ENCODE results near the gene MIER2.

The MIER2 gene

DNA sequence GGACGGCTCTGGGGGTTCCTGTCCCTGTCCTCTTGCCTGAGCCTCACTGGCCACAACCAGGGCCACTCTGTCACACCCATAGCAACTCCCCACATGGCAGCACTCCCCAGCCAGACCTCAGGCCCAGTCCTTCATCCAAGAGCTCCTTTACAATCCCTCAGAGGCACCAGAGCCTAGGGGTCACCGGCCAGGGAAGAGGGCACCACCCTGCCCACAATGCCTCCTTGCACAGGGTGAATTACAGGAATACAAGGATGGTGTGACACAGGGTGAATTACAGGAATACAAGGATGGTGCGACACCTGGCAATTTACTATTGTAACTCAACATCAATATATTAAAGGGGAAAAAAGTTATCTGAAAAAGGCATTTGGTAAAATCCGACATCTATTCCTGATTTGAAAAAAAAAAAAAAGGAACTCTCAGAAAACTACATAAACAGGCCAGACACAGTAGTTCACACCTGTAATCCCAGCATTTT, 16.5 kb downstream of the MIER2 start:
- DNase-seq: no peak

DNA sequence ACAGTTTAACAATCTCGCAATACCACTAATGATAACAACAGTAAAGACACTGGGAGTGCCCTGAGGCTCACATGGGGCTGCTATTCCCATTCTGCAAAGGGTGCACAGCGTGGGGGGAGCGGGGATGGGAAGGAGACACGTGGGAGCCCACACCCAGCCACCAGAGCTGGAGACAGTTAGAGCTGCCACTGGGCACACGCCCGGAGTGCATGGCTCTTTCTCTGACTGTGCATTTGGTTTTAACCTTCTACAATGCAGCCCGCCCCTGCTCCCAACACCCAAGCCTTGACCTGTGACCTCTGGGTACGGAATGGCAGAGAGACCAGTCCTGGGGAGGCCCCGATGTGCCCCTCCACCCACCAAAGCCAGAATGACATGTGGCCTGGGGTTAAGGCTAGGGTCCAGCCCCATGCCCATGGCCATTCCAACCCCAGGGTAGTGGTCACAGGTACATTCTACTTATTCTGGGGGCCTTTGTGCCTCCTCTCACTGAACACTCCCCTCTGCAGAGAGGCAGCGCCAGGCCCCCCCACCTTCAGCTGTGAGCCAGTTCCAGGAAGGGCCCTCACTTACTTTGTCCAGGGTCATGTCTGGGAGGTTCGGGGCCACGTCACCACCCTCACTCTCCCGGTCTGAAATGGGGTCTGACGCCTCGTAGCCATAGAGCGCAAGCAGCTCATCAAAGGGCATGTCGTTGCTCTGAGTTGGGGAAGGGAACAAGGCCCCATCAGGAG, 17.1 kb downstream of the MIER2 start:
- DNase-seq: no peak

DNA sequence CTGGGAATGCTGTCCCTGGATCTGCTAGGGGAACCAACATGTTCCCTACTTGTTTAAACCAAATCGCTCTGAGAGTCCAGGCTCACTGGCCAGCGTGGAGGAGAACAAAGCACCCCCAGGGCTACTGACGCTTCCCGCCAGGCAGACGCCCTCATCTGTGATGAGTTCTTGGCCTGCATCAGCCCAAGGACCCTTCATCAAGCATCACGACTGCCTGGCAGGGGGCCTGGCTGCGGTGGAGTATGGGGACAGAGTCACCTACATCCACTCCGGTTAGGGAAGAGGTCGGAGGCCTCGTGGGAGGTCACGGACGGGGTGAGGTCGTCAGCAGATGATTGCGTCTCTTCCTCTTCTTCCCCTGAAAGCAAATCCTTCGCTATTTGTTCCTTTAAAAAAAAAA, 17.7 kb downstream of the MIER2 start:
- no peak for DNase-seq

DNA sequence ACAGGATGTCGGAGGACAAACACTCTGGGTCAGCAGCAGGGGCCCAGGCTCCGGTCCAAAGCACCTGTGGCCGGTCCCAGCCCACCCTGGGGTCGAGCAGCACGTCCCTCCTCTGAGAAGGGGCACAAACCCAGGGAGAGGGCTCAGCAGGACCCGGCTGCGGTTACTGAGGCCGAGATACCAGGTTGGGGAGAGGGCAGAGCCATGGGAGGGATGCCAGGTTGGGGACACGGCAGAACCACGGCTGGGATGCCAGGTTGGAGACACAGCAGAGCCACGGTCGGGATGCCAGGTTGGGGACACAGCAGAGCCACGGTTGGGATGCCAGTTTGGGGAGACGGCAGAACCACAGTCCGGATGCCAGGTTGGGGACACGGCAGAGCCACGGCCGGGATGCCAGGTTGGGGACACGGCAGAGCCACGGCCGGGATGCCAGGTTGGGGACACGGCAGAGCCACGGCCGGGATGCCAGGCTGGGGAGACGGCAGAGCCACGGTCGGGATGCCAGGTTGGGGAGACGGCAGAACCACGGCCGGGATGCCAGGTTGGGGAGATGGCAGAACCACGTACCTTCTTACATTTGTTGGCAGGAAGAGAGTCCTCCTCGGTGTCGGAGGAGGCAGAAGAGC, 18.5 kb downstream of the MIER2 start:
- DNase-seq: no peak

DNA sequence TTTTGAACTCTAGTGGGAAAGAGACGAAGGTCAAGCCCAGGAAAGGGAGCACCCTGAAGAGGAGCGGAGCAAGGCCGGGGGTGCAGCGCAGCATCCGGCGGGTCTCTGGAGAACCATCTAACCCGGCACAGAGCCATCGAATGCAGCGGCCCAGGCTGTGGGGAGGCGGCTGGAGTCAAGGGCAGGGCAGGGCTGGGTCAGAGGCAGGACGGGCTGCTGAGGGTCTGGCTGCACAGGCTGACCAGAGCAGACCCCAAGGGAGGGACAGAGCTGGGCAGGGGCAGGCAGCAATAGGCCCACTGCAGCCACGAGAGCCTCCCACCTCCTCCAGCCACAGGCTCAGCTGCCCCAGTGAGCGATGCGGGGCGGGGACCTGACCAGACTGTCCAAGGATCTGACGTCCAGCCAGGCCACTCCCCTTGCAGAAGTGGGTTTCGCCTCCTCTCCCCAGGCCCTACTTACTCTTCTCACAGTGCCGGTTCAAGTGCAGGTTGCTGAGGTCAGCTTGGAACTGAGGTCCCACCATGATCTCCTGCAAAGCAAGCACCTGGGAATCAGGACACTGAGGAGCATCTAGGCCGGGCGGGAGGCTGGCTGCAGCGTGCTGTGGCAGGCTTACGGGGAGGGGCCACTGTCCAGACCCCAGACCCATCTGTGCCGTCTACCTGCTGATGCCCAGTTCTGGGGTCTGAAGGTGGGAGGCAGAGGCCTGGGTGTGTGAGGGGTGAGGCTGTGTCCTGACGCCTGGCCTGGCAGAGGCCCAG, 19.2 kb downstream of the MIER2 start:
- no peak for DNase-seq

DNA sequence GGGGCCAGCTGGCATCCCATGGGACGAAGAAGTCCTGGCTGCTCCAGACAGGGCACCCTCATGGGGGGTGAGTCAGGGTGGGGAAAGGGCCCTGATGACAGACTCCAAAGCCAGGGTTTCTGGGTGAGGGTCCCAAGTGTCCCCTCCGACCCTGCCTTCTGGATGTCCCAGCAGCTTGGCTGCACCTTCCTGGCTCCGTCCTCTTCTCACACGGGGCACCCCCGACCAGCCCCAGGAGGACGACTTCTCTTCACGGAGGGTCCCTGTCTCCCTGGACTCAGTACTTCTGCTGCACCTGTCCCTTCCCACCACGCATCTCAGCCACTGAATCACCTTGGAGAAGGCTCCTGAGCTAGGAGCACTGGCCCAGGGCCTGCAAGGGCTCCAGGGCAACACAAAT, 19.9 kb downstream of the MIER2 start:
- no peak for DNase-seq

DNA sequence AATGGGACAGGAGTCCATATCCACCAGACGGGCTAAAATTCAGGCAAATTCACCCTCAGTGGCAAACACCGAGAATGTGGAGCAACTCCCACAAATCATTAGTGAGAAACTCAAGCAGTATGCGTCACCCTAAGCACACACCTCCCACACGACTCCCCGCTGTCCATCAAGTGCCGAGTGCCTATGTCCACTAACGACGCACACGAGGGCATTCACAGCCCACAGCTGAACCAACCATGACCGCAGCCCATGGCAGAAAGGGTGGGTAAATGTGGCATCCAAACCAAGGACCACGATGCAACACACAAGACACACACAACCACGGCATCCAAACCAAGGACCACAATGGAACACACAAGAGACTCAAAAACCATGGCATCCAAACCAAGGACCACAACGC, 22.0 kb downstream of the MIER2 start:
- no peak for DNase-seq

DNA sequence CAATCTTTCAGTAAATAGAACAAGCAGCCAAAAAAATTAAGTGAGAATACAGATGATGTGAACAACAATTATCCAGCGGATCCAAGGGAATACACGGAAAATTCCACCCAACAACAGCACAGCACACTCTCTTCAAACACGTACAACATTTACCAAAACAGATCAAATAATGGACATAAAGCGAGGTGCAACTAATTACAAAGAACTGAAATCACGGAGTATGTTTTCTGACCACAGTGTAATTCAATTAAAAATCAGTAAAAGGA, 26.2 kb downstream of the MIER2 start:
- no peak for DNase-seq

DNA sequence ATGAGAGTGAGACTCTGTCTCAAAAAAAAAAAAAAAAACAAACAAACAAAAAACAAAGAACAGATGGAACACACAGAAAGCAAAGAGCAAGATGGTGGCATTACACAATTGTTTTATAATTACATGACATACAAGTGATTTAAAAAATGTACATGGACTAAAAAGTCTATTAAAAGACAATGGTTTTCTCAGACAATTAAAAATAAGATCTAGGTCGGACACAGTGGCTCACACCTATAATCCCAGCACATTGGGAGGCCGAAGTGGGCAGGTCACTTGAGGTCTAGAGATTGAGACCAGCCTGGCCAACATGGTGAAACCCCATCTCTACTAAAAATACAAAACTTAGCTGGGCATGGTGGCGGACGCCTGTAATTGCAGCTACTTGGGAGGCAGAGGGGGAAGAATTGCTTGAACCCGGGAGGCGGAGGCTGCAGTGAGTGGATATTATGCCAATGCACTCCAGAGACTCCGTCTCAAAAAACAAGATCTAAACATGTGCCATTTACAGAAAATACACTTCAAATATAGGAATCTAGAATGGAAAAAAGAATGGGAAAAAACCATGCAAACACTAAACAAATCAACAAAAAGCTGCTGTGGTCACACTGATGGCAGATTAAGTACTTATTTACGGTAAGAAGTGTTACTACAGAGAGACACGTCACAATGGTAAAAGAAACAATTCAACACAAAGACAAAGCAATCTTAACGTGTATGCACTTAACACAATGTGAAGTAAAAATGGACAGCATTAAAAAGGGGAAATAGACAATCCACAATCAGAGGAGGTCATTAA, 26.7 kb downstream of the MIER2 start:
- no peak for DNase-seq

DNA sequence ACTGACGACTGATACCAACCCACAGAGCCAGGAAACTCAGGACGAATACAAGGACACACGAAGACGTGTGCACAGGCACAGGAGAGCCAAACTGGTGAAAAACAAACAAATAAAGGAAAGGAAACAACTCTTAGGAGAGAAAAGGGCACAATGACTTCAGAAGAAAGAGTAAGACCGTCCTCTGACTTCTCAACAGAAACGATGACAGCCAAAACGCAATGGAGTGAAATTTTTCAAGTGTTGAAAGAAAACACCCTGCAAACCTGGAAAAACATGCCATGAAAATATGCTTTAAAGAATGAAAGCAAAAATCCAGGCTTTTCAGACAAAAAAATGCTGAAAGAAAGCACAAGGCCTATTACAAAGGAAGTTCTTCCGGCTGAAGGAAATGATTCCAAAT, 28.8 kb downstream of the MIER2 start:
- no peak for DNase-seq

DNA sequence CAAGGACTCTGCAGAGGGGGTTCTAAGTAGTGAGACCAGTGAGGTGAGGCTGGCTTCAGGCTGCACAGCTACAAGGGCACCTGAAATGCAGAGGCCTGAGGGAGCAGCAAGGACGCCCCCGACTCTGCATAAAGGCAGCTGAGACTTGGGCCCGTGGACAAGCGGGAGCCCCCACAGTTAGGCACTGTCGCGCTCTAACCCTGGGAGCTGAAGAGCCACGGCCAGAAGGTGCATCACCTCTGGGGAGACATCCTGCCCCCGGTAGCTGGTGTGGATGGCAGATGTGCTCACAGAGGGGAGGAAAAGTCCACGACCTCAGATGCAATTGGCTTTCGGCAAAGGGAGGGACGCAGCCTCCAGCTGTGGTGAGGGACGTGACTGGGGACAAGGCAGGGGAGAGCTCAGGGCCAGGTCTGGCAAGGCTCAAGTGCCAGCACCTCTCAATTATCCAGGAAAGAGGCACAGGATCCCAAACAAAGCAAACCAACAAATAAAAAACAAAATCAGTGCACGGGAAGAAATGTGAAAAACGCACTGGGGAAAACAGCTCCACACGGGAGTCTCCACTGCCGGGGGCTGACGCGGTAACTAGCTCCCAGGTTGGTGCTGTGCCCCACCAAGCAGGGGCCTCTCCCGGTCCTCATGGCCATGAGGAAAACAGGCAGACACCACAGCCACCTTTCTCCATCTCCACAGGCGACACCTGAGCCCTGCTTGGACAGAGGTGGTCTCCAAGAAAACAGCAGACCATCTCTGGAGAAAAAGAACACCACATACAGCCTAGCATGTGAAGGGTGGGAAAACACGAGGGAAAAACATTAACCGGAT, 30.4 kb downstream of the MIER2 start:
- DNase-seq: no peak

DNA sequence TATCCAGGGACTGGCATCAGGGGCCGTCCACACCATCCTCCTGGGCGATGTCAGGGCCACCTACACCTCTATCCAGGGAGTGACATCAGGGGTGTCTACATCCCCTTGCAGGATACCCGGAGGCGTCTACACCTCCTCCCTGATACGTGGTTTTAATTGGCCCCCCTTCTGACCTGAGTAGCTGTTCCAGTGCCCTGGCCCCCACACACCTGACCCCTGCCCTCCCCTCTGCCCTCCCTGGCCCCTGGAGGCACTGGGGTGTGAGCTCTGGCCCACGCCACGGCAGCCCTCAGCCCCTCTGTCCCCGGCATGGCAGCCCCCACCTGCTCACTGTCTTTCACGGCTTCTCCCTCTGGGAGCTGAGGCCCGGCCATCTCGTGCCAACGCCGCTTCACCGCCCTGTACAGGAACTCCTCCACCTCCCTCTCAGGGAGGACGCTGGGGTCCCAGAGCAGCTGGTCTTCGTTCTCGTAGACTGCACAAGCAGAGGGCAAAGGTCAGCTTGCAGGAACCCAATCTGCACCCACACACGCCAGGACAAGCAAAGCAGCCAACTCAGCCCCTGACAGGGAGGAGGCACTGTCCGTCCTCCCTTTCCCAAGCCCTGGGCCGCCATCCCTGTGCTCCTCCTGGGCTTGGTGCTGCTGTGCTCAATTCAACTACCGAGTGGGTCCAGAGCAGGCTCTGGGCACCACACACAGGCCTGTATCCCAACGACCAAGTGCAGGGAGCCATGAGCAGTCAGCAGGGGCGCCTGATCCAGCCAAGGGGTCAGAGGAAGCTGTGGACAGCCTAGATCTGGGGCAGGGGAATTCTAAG, 31.2 kb downstream of the MIER2 start:
- DNase-seq: no peak

DNA sequence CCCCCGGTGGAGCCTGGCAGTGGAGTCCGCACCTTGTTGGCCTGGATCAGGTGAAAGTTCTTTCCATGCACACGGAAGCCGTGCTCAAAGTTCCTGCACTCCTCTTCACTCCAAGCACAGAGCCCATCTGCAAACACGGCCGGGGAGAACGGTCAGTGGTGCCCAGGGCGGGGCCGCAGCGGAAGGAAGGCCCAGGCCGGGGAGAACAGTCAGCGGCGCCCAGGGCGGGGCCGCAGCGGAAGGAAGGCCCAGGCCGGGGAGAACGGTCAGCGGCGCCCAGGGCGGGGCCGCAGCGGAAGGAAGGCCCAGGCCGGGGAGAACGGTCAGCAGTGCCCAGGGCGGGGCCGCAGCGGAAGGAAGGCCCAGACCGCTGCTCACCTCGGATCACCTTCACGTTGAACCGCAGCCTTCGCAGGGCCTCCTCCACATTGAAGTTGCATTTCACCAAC, 32.8 kb downstream of the MIER2 start:
- no peak for DNase-seq

DNA sequence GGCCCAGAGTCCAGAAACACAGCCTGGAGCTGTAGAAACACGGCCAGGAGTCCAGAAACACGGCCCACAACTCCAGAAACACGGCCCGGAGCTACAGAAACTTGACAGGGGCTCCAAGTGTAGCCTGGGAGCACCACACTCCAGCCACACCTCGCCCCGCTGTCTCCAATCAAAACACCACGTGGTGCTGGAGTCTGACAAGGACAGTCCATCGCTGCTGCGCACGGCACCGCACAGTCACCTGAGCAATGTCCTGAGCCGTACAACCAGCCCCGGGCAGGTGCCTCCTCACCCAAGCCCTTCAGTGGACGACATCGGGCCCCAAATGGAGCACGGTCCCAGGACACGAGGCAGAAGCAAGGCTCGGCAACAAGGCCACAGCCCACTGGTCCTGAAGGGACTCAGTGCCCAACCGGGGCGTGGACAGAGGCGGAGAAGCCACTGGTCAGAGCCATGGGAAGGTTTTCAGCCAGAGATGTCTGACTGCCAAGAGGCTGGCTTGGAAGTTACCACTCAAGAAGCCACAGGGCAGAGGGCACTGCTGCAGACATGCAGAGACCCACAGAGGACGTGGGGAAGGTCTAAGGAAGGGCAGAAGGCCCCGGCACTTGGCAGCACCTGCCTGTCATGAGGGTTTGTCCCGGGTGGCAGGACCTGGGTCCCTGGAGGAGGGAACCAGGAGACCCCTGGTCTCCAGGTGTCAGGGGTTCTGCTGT, 33.7 kb downstream of the MIER2 start:
- DNase-seq: no peak

DNA sequence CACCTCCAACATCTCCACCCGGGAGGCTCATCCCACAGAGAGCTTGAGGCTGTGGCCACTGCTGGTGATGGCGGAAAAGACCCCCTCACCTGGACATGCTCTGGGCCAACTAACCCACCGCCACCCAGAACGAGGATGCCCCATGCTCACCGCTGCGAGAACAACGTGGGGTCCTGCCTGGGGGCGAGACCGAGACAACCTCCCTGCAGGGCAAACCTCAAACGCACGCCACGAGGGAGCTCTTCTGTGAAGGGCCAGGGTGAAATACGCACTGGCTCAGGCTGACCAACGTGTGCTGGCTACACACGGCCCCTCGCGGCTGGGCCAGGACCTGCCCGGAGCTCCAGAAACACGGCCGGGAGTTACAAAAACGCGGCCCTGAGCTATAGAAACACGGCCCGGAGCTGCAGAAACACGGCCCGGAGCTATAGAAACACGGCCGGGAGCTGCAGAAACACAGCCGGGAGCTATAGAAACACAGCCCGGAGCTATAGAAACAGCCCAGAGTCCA, 34.4 kb downstream of the MIER2 start:
- no peak for DNase-seq

DNA sequence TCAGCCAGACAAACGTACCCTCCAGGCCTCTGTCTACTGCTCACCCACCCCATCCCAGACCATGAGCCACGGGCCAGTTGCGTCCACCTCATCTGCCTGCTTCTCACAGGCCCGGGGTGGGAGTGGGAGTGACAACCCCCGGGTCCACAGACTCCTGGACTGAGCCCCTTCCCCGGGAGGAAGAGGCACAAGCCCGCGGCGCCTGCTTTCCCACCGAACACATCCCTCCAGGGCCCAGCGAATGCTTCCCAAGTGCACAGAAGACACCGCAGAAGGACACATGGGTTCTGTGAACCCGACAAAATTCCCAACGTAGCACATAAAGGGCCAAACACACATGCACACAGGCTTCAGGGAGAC, 35.4 kb downstream of the MIER2 start:
- DNase-seq: no peak

DNA sequence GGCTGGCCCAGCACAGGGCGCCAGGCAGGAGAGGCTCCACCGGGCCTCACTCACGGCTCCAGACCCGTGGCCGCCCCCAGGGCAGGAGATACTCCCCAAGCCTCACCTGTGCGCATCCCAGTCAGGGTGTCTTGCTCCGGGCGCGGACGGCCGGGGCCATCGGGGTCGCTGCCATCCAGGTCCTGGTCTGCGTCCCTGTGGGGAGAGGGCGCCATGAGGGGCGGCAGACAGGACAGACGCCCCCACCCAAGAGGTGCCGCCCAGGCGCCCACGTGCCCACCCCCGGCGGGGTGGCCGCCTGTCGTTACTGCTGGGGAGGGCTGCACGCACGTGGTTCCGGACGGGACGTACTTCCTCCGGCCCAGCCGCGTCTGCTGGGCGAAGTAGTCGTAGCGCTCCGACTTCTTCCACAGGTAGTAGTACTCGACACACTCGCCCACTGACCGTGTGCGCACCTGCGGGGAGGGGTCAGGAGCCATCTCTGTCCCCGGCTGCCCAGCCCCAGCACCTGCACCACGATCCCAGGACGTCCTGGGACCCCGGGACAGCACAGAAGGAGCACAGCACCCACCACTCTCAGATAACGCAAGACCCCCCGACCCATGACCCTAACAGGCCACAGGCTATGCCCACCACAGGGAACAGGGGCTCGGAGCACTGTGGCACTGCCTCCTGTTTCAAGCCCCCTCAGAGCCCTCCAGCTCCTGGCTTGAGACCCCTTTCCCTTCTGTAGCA, 36.0 kb downstream of the MIER2 start:
- no peak for DNase-seq

DNA sequence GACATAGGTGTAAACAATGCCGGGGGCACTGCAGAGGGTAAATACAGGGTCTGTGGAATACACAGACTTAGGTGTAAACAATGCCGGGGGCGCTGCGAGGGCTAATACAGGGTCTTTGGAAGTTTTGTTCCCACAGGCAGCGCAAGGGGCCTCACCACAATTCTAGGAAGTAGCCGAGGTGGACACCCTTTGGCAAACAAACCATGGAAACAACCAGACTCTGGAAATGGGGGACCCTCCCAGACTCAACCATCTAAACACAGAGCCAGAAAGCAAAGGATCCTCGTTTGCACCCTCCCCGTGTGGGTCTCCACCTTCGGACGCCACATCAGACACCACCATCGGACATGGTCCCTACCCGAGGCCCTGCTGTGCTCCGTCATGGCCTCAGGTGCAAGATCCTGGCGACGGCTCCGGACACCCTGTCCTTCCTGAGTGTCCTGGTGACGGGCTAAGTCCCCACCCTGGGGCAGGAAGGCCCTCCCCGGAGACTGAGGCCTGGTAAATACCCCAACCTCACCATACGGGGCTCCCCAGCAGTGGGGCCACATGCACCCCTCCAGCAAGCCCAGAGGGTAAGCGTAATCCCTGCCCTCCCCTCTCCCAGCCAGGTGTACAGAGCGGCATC, 36.7 kb downstream of the MIER2 start:
- DNase-seq: no peak

DNA sequence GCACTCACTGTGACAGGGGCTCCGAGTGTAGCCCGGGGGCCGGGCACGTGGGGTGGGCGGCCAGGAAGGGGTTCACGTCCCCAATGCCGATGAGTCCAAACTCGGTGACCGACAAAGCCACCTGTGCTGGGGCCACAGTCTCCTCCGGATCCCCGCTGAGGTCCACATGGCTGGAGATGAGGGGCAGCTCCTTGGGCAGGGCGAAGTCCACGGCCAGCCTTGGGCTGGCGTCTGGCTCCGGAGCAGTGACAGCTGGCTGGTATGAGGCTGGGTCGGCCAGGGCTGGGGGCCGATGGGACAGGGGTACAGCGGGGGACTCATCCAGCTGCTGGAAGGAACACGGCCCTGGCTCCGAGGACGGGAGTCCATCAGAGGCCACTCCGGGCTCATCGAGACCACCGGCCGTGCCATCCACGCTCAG, 37.5 kb downstream of the MIER2 start:
- no peak for DNase-seq
